Measurements from ENCODE around the gene ASB5.

Gene ASB5

DNA sequence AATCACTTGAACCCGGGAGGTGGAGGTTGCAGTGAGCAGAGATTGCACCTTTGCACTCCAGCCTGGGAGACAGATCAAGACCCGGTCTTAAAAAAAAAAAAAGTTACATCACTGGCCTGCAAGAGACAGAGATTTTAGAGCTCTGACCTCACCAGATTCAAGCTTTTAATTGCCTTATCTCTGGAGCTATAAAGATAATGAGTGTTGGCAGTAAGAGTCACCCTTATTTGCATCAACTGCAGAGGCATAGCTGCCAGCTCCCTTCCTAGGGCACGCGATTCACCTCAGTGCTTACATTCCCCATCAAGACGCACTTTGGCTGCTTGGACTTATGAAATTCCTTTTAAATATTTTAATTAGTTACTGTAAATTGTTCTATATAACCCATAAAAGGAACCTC lies 61.2 kb downstream of the ASB5 start:
- TF ChIP-seq EZH2phosphoT487 (conservative IDR thresholded peaks at IDR 0.05; ENCODE audit: low read length): no peak
- TF ChIP-seq, protein P1, sequence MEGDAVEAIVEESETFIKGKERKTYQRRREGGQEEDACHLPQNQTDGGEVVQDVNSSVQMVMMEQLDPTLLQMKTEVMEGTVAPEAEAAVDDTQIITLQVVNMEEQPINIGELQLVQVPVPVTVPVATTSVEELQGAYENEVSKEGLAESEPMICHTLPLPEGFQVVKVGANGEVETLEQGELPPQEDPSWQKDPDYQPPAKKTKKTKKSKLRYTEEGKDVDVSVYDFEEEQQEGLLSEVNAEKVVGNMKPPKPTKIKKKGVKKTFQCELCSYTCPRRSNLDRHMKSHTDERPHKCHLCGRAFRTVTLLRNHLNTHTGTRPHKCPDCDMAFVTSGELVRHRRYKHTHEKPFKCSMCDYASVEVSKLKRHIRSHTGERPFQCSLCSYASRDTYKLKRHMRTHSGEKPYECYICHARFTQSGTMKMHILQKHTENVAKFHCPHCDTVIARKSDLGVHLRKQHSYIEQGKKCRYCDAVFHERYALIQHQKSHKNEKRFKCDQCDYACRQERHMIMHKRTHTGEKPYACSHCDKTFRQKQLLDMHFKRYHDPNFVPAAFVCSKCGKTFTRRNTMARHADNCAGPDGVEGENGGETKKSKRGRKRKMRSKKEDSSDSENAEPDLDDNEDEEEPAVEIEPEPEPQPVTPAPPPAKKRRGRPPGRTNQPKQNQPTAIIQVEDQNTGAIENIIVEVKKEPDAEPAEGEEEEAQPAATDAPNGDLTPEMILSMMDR (IDR thresholded peaks at IDR 0.05; ENCODE audit: insufficient read depth, low read length, poor library complexity, severe bottlenecking): no peak
- Histone ChIP-seq H4K20me1 (ENCODE audit: low read depth, low read length) (no peaks in the 10 kb centered on the region), H3K27ac (ENCODE audit: low read depth, low read length) (no peak overlapping the region)

DNA sequence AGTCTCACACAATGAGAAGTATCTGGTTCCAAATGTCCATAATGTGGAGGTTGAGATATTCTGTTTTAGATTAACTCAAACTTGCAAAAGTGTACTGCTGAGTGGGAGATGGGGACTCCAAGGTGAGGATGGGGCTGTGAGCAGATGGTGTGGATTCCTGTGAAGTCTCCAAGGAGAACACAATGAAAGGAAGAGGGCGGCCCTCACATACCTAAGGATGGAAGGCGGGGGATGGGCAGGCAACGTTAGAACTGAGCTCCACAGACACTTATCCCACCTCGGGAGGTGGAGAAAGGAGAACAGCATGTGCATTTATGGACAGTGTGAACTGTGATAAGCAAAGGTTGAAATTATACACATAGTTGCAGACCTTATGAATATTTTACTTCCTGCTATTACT lies 63.7 kb downstream of the ASB5 start:
- H3K27me3 ChIP-seq (ENCODE audit: low read length): no peaks in the 10 kb centered on the region
- H2AFZ ChIP-seq (ENCODE audit: low read depth, low read length, severe bottlenecking): no peak overlapping the region
- H3K4me2 ChIP-seq (ENCODE audit: low read depth, low read length, poor library complexity, severe bottlenecking): no peak overlapping the region
- H3F3A ChIP-seq (ENCODE audit: insufficient read depth): no peaks in the 10 kb centered on the region
- no peaks in the 10 kb centered on the region for H3K9me3 ChIP-seq (ENCODE audit: insufficient read depth, low read length)
- H3K36me3 ChIP-seq (ENCODE audit: low read length): no peaks in the 10 kb centered on the region
- no peak overlapping the region for H3K4me3 ChIP-seq (ENCODE audit: insufficient read depth, low read length, poor library complexity, severe bottlenecking)
- no peaks in the 10 kb centered on the region for H3K9me2 ChIP-seq (replicated peaks; ENCODE audit: insufficient read depth, low read length)
- no peaks in the 10 kb centered on the region for H4K20me1 ChIP-seq (ENCODE audit: low read depth, low read length)
- H3K27ac ChIP-seq (ENCODE audit: low read depth, low read length): no peak overlapping the region
- no peaks in the 10 kb centered on the region for H3K79me2 ChIP-seq (ENCODE audit: insufficient read depth, low read length)
- H3K9ac ChIP-seq (ENCODE audit: low read length): no peak overlapping the region
- TF ChIP-seq, protein P1 (IDR thresholded peaks at IDR 0.05; ENCODE audit: insufficient read depth, low read length, poor library complexity, severe bottlenecking): no peak
- TF ChIP-seq EZH2phosphoT487 (conservative IDR thresholded peaks at IDR 0.05; ENCODE audit: low read length): no peak

More for the DNA sequence above, 61.2 kb downstream of the ASB5 start:
- Histone ChIP-seq H3K4me3 (ENCODE audit: insufficient read depth, low read length, poor library complexity, severe bottlenecking) (no peak overlapping the region), H2AFZ (ENCODE audit: low read depth, low read length, severe bottlenecking) (no peak overlapping the region), H3K79me2 (ENCODE audit: insufficient read depth, low read length) (no peaks in the 10 kb centered on the region), H3K36me3 (ENCODE audit: low read length) (no peaks in the 10 kb centered on the region), H3K9ac (ENCODE audit: low read length) (no peak overlapping the region), H3K4me2 (ENCODE audit: low read depth, low read length, poor library complexity, severe bottlenecking) (no peak overlapping the region), H3K9me3 (ENCODE audit: insufficient read depth, low read length) (no peaks in the 10 kb centered on the region), H3K9me2 (replicated peaks; ENCODE audit: insufficient read depth, low read length) (no peaks in the 10 kb centered on the region), H3F3A (ENCODE audit: insufficient read depth) (no peaks in the 10 kb centered on the region), H3K27me3 (ENCODE audit: low read length) (no peaks in the 10 kb centered on the region)

DNA sequence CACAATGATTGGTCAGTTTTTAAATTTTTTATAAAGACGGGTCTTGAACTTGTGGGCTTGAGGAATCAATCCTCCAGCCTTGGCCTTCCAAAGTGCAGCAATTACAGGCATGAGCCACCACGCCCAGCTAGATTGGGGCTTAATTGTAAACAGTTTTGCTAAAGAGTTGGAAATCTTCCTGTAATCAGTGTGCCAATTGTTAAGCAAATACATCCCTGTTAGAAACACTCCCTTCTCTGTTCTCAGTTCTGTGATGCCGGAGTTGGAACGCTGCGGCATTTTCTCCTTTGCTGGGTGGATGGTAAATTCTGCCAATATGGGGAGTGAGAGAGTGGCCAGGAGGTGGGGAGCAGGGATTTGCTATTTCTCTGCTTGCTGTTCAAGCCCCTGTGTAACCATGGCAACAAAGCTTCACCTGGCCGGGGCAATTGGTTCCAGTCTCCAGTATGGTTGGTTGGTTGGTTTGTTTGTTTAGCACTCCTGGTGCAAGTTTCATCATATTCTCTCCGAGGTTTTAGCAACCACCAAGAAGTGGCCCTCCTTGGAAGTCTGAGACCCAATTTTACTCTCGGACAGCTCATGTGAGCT lies 70.6 kb downstream of the ASB5 start:
- Histone ChIP-seq H3K27ac (ENCODE audit: low read depth, low read length) (no peak overlapping the region), H2AFZ (ENCODE audit: low read depth, low read length, severe bottlenecking) (no peak overlapping the region), H3K36me3 (ENCODE audit: low read length) (no peaks in the 10 kb centered on the region), H4K20me1 (ENCODE audit: low read depth, low read length) (no peaks in the 10 kb centered on the region), H3K9ac (ENCODE audit: low read length) (no peak overlapping the region), H3K79me2 (ENCODE audit: insufficient read depth, low read length) (no peaks in the 10 kb centered on the region), H3K9me3 (ENCODE audit: insufficient read depth, low read length) (no peaks in the 10 kb centered on the region), H3F3A (ENCODE audit: insufficient read depth) (no peaks in the 10 kb centered on the region), H3K27me3 (ENCODE audit: low read length) (no peaks in the 10 kb centered on the region), H3K4me2 (ENCODE audit: low read depth, low read length, poor library complexity, severe bottlenecking) (no peak overlapping the region), H3K4me3 (ENCODE audit: insufficient read depth, low read length, poor library complexity, severe bottlenecking) (no peak overlapping the region), H3K9me2 (replicated peaks; ENCODE audit: insufficient read depth, low read length) (no peaks in the 10 kb centered on the region)
- TF ChIP-seq, protein P1 (IDR thresholded peaks at IDR 0.05; ENCODE audit: insufficient read depth, low read length, poor library complexity, severe bottlenecking): no peak
- TF ChIP-seq EZH2phosphoT487 (conservative IDR thresholded peaks at IDR 0.05; ENCODE audit: low read length): no peak
